ENCODE data around the gene ALDH1B1.
"Not testable (repeated sequence)": the region's sequence is repeated elsewhere in the genome, so short reads cannot be mapped to it uniquely, and the experiment has no call there.

ALDH1B1 gene

DNA sequence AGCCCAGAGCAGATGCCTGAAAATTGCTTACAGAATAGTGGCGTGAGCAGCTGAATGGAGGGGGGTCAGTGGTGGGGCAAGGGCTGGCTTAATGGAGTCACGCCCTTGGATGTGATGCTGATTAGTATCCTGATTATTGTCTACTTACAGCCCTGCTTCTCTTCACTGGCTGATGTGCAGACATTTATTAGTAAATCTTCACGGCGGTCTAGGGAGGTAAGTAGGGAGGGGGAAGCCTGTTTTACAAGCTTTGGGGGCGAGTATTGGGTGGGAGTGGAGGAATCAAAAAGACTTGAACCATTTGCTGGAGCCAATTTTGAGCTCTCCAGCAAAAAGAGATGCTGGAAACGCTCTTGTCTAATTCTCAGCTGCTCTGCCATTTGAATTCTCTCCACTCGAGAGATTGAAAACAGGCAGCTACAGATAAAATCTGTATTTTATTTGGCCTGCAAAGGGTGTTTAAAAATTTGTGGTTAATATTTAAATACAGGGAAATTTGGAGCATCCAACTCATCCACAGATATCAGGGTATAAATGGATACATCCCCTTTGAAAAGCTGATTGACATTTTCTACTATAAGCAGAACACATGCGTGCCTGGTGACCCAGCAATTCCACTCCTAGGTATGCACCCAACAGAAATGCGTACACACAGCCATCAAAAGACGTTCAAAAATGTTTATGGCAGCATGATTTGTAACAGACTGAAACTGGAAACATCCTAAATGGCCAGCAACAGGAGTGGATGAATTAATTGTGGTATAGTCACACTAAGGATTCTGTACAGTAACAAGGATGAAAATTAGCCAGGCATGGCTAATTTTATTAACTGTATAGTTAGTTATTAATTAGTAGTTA is 19.5 kb upstream of the ALDH1B1 start:
- no peak overlapping the region for H3K4me3 ChIP-seq (ENCODE audit: low read length)
- no peak for TF ChIP-seq CTCF (conservative IDR thresholded peaks at IDR 0.05; ENCODE audit: low read depth, low read length)

DNA sequence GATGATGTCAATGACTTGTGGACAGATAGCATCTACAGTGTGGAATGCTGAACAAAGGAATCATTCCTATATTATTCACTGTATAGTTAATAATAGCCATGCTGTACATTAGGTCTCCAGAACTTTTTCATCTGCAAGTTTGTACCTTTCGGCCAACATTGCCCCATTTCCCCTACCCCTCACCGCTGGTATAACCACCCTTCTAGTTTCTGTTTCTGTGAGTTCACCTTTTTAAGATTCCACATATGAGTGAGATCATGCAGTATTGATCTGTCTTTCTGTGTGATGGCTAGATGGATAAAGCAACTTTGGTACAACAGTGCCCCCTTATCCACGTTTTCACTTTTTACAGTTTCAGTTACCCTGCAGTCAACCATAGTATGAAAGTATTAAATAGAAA is 18.8 kb upstream of the ALDH1B1 start:
- no peak for TF ChIP-seq CTCF (conservative IDR thresholded peaks at IDR 0.05; ENCODE audit: low read depth, low read length)
- DNase-seq (ENCODE audit: low read depth), result no peak
- H3K4me3 ChIP-seq (ENCODE audit: low read length), result no peak overlapping the region

More for the DNA sequence above, 19.5 kb upstream of the ALDH1B1 start:
- no peak for DNase-seq (ENCODE audit: low read depth)

DNA sequence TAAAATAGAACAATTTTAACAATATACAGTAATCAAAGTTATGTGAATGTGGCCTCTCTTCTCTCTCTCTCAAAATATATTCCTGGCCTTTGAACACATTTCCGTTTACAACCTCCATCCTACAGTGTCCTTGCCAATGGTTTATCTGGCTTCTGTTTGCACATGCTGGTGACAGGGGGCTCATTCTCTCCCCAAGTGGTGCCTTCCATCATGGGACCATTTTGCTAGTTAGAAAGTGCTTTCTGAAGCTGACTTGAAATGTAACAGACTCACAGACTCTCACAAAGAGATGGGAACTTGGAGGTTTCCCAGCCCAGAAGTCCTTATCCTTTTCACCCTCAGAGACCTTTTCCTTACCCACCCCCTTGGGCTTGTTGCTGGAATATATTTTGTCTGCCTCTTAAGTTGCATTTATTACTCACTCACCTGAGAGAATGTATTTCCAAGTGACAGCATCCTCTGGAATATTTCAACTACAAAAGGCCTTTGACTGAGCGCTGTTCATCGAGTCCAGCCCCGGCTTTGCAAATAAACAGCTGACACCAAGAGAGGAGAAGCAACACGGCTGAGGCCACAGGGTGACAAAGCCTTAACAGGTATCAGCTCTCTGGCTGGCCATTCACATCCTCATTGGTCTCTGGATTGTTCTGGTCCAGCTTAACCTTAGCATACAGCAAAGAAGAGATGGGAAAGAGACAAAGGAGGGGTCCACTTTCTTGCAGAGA is 17.5 kb upstream of the ALDH1B1 start:
- H3K4me3 ChIP-seq (ENCODE audit: low read length), result no peak overlapping the region
- no peak for TF ChIP-seq CTCF (conservative IDR thresholded peaks at IDR 0.05; ENCODE audit: low read depth, low read length)
- no peak for DNase-seq (ENCODE audit: low read depth)

DNA sequence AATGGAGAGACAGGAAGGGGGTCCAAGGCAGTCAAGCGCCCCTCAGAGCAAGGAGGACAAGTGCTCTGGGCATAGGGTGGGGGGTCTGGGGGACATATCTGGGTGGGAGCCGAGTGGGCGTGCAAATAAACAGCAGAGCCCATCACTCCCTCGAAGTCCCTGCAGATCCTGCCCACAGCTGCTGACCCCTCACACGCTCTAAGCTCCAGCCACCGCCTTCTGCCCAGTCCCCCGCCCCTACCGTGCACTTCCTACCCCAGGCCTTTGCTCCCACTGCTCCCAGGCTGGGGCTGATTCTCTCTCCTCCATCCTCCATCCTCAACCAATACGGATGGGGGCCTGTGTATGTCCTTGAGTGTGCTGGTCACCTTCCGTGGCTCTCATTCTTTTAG is 16.9 kb upstream of the ALDH1B1 start:
- TF ChIP-seq CTCF (conservative IDR thresholded peaks at IDR 0.05; ENCODE audit: low read depth, low read length), result no peak
- no peak overlapping the region for H3K4me3 ChIP-seq (ENCODE audit: low read length)
- DNase-seq (ENCODE audit: low read depth), result no peak

DNA sequence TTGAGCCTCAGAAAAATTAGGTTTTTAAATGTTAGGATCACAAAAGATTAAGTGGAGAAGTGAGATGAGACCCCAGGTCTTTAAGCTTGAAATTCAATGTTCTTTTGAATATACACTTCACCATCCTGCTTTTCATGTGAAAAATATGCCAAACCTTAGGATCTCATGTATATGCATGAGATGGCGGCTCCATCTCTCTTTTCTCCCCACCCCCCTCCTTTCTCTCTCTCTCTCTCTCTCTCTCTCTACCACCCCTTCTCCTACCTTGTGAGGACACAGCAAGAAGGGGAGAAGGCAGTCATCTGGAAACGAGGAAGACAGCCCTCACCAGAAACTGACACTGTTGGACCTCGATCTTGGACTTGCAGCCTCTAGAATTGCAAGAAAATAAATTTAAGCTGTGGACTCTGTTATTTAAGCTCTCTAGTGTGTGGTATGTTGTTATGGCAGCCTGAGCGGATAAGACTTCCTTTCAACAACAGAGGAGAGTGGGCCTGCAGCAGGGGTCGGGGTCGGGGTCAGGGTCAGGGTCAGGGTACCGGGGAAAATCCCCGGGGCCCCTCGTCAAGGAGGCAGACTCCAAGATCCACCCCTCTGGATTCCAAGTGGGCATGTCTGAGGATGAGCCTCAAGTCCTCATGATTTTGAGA is 16.4 kb upstream of the ALDH1B1 start:
- no peak for DNase-seq (ENCODE audit: low read depth)
- no peak for TF ChIP-seq CTCF (conservative IDR thresholded peaks at IDR 0.05; ENCODE audit: low read depth, low read length)

DNA sequence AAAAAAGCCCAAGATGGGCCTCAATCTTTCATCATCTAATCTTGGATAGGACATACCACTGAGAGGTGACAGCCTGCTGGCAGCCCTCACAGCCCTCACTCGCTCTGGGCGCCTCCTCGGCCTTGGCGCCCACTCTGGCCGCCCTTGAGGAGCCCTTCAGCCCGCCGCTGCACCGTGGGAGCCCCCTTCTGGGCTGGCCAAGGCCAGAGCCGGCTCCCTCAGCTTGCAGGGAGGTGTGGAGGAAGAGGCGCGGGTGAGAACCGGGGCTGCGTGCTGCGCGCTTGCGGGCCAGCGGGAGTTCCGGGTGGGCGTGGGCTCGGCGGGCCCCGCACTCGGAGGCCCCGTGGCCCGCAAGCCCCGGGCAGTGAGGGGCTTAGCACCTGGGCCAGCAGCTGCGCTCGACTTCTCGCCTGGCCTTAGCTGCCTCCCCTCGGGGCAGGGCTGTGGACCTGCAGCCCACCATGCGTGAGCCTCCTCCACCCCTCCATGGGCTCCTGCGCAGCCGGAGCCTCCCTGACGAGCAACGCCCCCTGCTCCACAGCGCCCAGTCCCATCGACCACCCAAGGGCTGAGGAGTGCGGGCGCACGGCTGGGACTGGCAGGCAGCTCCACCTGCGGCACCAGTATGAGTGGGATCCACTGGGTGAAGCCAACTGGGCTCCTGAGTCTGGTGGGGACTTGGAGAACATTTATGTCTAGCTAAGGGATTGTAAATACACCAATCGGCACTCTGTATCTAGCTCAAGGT is 15.0 kb upstream of the ALDH1B1 start:
- not testable (repeated sequence) for H3K4me3 ChIP-seq (ENCODE audit: low read length); DNase-seq (ENCODE audit: low read depth)

More for the DNA sequence above, 16.4 kb upstream of the ALDH1B1 start:
- no peak overlapping the region for H3K4me3 ChIP-seq (ENCODE audit: low read length)

Data from retinal pigment epithelial cell (primary cell).